HG03442 (cell line): ENCODE results near the gene PRR20B.
"Not testable (repeated sequence)": the region's sequence is repeated elsewhere in the genome, so short reads cannot be mapped to it uniquely, and the experiment has no call there.

ENCODE experiments used
- ATAC-seq: cut with Tn5 transposase; IDR thresholded peaks from one replicate; pipeline ENCODE4 v1.9.1; 2021; ENCODE audit warnings: mild to moderate bottlenecking, moderate library complexity; ENCODE audit not compliant: unreplicated experiment

PRR20B gene

DNA sequence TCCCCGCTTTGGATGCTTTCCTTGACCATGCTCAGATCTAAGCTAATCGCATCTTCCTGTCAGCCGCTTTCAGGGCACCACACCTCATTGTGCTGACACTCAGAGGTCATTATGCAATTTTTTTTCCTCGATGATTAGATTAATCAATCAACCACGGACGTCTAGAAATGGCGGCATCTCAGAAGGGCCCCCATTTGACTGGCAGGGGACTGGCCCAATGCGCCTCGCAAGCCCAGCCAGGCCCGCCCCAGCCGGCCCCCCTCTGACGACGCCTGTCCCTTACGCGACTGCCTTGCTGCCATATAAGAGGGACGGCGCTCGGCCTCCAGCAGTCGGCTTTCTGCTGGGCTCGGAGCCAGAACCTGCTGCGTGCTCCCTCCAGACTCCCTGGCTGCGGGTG is at the start of gene PRR20B:
TSS of gene PRR20B (plus strand) at position 301 of the 400 bp plus-strand sequence. CDS start 387 bp downstream, outside the sequence.
- not testable (repeated sequence) for ATAC-seq

DNA sequence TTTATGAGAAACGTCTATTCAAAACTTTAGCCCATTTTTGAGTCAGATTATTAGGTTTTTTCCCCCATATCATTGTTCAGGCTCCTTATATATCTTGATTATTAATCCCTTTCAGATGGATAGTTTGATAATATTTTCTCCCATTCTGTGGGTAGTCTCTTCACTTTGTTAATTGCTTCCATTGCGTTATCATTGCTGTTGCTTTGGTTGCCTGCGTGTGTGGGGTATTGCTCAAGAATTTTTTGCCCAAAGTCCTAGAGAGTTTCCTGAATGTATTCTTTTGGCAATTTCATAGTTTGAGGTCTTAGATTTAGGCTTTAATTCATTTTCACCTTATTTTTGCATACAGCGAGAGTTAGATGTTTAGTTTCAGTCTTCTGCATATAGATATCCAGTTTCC is 32.3 kb upstream of the PRR20B start:
- ATAC-seq: no peak

GRCh38 chr13:57123681-57124080 is 23.6 kb upstream of the PRR20B start:
- ATAC-seq: no peak

DNA sequence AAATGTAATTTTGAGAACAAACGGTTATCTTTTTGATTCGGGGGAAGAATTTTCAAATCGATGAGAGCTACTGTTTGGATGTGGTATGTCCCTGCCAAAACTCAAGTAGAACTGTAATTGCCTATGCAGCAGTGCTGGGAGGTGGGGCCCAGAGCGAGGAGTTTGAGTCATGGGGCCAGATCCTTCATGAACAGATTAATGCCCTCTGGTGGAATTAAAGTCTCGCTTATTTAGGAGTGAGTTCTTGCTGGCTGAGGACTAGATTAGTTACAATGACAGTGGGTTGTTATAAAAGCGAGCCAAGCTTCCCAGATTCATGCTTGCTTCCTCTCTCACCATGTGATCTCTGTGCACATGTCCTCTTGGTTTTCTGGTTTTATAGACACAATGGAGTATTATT is 18.4 kb upstream of the PRR20B start:
- no peak for ATAC-seq

GRCh38 chr13:57136093-57136492 is 11.2 kb upstream of the PRR20B start:
- ATAC-seq: no peak

DNA sequence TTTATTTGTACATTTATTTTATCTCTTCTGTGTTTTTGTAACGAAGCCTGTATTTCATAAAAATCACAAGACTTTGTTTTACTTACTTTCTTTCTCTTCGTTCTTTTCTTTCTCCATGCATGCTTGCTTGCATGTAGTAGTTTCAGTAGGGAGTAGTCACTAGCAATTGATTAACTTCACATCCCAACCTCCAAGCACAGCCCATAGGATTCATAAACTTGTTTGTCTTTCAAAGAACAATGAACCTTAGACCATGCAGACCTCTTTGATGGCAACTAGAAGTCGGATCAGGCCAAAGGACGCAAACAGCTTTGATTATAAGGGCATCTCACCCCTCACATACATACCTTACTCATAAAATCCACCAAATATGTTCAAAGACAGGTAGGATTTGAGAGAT is 9.7 kb upstream of the PRR20B start:
- no peak for ATAC-seq

DNA sequence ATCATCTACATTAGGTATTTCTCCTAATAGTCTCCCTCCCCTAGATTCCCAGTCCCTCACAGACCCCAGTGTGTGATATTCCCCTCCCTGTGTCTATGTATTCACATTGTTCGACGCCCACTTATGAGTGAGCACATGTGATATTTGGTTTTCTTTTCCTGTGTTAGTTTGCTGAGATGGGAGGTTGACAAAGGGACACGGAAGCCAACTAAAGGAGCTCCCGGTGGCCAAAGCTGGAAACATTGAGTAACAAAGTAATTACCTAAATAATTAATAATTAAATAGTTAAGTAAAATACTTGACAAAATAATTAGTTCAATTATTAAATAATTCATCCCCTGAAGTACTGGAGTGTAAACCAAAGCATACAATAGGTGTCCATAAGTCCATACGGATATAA is 8.3 kb upstream of the PRR20B start:
- ATAC-seq: no peak

GRCh38 chr13:57139781-57140180 is 7.5 kb upstream of the PRR20B start:
- not testable (repeated sequence) for ATAC-seq

DNA sequence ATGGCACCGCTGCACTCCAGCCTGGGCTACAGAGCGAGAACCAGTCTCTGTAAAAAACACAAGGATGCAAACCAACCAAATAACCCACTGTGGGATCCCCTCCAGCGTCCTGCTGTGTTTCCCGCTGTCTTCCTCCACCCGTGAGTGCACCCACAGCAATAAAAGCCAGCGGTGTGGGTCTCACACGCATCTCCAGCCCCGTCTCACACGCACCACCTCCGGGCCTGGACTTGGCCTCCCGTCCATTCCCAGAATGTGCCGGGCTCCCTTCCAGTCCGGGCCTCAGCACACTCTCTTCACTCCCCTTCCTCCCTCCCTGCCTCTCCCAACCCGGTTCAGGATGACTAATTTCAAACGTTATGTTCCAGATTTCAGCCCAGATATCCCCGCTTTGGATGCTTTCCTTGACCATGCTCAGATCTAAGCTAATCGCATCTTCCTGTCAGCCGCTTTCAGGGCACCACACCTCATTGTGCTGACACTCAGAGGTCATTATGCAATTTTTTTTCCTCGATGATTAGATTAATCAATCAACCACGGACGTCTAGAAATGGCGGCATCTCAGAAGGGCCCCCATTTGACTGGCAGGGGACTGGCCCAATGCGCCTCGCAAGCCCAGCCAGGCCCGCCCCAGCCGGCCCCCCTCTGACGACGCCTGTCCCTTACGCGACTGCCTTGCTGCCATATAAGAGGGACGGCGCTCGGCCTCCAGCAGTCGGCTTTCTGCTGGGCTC is 6.9 kb upstream of the PRR20B start, which contains the start of gene PRR20A:
TSS of gene PRR20A (plus strand) at position 684 of the 734 bp plus-strand sequence. CDS start 387 bp downstream, outside the sequence.
- ATAC-seq: not testable (repeated sequence)

GRCh38 chr13:57148106-57148505 is 818 bp downstream of the PRR20B start:
- ATAC-seq: not testable (repeated sequence)

DNA sequence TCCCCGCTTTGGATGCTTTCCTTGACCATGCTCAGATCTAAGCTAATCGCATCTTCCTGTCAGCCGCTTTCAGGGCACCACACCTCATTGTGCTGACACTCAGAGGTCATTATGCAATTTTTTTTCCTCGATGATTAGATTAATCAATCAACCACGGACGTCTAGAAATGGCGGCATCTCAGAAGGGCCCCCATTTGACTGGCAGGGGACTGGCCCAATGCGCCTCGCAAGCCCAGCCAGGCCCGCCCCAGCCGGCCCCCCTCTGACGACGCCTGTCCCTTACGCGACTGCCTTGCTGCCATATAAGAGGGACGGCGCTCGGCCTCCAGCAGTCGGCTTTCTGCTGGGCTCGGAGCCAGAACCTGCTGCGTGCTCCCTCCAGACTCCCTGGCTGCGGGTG is 6.5 kb downstream of the PRR20B start, which contains the start of gene PRR20C:
TSS of gene PRR20C (plus strand) at position 301 of the 400 bp plus-strand sequence. CDS start 387 bp downstream, outside the sequence.
- ATAC-seq: not testable (repeated sequence)

DNA sequence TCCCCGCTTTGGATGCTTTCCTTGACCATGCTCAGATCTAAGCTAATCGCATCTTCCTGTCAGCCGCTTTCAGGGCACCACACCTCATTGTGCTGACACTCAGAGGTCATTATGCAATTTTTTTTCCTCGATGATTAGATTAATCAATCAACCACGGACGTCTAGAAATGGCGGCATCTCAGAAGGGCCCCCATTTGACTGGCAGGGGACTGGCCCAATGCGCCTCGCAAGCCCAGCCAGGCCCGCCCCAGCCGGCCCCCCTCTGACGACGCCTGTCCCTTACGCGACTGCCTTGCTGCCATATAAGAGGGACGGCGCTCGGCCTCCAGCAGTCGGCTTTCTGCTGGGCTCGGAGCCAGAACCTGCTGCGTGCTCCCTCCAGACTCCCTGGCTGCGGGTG is 13.0 kb downstream of the PRR20B start, which contains the start of gene PRR20D:
TSS of gene PRR20D (plus strand) at position 301 of the 400 bp plus-strand sequence. CDS start 387 bp downstream, outside the sequence.
- not testable (repeated sequence) for ATAC-seq

- not testable (repeated sequence) for ATAC-seq
Observed at GRCh38 chr13:57166897-57167296, 19.6 kb downstream of the PRR20B start, which contains the start of gene PRR20E. Gene PRR20E, plus strand, starts transcription at chr13:57167197. Its CDS starts 387 bp downstream, at chr13:57167584.

DNA sequence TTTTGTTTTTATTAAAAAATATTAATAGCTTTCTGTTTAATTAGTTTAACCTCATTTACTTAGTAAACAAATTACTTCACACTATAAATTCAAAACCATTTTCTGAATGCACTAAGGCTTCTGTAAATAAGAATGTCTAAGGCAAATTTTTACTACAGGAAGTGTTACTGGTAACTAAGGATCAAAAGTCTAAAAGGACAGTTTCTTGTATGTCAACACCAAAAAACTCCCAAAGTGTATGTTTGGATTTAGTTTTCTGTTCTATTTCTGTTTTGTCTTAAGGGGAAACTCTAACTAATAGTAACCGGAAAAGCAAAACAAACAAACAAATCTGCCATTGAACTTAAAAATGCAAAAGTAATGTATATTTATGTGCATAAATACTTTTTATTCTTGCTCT is 44.4 kb downstream of the PRR20B start:
- no peak for ATAC-seq
